Hepatocyte (in vitro differentiated cells): Measurements from ENCODE around the gene SOX6.

ENCODE experiments used
- EZH2 ChIP-seq: fragments of 200-600 bp; sonication (generic); IDR thresholded peaks from 2 replicates; pipeline ENCODE4 v1.6.1; 2016; ENCODE audit warnings: antibody characterized with exemption, mild to moderate bottlenecking, borderline replicate concordance
- TF ChIP-seq, protein P1 (sequence below): fragments of 200-600 bp; sonication (generic); IDR thresholded peaks from 2 replicates; pipeline ENCODE4 v1.5.1; 2016; ENCODE audit warnings: antibody characterized with exemption, mild to moderate bottlenecking; ENCODE audit not compliant: poor library complexity

DNA sequence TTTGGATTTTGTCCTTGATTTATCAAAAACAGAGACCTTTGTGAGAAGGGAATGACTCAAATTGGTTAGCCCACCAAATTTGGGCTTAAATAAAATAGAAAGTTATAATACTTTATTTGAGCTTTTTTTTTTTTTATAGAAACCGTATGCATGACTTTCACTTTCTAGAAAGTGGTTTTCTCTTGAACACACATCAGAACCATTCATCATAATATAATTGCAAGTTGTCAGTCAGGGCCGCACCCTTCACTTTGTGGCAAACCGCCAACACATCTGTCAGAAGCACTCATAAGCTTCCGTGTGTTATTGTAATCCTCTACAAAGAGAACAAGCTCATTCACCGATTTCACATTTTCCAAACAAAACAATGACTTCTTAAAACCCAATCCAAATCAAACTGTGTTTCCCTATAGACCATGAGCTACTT lies 76.1 kb downstream of the SOX6 start:
- TF ChIP-seq, protein P1, sequence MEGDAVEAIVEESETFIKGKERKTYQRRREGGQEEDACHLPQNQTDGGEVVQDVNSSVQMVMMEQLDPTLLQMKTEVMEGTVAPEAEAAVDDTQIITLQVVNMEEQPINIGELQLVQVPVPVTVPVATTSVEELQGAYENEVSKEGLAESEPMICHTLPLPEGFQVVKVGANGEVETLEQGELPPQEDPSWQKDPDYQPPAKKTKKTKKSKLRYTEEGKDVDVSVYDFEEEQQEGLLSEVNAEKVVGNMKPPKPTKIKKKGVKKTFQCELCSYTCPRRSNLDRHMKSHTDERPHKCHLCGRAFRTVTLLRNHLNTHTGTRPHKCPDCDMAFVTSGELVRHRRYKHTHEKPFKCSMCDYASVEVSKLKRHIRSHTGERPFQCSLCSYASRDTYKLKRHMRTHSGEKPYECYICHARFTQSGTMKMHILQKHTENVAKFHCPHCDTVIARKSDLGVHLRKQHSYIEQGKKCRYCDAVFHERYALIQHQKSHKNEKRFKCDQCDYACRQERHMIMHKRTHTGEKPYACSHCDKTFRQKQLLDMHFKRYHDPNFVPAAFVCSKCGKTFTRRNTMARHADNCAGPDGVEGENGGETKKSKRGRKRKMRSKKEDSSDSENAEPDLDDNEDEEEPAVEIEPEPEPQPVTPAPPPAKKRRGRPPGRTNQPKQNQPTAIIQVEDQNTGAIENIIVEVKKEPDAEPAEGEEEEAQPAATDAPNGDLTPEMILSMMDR: no peak
- TF ChIP-seq EZH2: no peak
